ENCODE results near the gene SLC22A7. TPM values are rescaled to one million over a fixed set of nuclear protein-coding genes. Genes with fewer than 3 reads are reported as not detected.

The SLC22A7 gene
- polyA plus RNA-seq, 4 donors: 0.30 to 2.0 (median 0.99) TPM

DNA sequence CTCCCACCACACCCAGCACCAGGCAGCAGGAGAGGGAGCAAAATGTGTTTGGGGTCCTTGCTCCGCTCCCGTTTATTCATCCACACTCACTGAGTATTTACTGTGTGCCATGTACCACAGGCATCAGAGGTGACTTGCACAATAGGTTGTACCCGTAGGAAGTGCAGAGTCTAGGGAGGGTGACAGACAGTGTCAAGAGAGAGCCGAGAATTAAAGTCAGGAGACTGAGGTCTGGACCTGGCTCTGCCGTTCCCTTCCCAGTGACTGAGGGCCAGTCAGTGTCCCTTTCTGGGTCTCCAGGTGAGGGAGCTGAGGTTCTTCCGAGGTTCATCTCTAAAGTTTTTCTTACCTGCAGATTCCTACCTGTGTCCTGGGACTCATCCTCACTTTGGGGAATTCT lies 32.5 kb upstream of the SLC22A7 start:
- no peak for DNase-seq (ENCODE audit: low read depth in 4 of 4, low spot score in 2 of 4)

DNA sequence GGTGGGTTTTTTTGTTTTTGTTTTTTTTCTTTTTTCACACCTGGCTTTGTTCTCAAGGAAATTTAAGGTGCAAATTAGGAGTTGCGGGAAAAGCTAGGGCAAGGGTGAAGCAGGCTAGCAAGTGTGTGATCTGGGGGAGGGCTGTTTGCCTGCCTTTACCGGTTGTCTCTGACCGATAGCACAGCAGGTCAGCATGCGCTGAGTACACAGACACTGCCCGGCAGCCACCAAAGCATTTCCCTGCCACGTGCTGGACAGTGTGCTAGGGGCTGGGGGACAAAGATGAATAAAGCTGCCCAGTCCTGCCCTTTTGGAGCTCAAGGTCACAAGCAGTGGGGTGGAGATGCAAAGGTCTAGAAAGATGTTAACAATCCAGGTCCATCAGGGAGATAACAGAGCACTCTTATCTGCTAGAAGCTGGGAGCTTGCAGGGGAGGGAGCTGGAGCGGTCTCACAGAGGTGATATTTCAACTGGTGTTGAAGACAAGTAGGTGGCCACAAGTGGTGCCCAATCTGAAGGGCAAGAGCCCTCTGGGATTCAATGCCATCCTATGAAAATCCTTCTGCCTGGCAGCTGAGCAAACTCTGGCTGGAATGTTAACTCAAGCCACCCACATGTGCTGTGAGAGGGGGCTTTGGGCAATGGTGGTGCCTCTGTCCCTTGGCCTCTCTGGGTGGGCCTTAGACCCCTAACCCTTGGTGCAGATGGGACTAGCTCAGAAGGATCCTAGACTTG lies 30.3 kb upstream of the SLC22A7 start:
- DNase-seq (ENCODE audit: low read depth in 4 of 4, low spot score in 2 of 4): no peak

DNA sequence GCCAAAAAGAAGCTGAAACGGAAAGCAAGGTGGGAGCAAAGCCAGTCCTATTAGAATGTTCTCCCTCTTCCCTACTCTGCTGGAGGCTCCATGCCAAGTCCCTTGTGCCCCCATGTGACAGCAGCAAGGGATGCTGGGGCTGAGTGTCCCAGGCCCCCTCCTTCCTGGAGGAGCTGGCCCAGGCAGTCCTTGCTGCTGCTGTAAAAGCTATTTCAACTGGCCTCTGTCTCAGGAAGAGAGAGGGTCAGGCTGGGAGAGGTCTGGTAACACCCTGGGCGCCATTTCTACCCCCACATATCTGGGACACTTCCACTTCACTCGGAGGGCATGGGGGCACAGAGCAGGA lies 29.7 kb upstream of the SLC22A7 start:
- DNase-seq (ENCODE audit: low read depth in 4 of 4, low spot score in 2 of 4): no peak

DNA sequence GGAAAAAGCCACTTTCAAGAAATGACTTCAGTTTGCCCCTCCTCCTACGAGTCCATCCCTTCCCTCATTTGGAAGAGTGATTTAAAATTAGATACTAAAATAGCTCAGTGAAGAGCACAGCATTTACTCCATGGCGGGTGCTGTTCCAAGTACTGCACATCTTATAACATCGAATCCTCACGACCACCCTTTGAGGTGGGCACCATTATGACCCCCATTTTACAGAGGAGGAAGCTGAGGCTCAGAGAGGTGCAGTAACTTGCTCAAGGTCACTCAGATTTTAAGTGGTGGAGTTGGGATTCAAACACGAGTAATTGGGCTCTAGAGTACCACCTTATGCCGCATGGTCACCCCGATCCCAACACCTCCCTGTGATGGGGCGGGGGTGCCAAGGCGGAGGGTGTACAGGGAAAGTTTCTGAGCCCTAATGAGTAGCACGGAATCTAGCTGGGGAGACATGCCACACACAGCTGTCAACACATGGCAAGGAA lies 29.2 kb upstream of the SLC22A7 start:
- DNase-seq (ENCODE audit: low read depth in 4 of 4, low spot score in 2 of 4): no peak

DNA sequence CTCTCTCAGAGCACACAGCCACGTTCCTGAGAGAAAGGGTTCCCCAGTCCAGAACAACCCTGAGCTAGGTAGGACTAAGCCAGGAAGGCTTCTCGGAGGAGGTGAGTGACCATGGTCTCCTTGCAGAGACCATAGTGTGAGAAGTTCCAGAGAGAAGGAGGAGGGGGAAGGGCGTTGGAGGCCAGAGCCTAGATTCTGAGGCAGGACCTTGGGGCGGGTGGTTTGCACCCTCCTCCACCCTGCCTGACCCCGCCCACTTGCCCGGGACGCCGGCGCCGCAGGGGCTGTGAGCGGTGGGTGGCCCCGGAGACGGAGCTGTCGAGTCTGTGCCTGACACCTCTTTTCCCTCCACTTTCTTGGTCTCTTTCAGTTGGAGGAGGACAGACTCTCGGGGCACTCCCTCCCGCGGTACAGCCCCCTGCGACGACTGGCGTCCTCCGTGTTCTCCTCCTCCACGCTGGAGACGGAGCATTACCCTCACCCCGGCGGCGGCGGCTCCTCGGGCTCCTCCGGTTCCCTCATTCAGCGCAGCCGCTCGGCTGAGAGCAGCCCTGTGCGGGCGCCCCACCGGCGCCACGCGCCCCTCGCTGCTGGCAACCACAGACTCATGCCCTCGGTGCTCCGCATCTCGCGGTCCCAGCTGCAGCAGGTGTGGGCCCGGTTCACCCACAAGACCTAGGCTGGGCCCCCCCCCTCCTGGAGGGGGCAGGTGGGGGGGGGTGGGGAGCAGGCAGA lies 28.6 kb upstream of the SLC22A7 start:
- no peak for DNase-seq (ENCODE audit: low read depth in 4 of 4, low spot score in 2 of 4)

DNA sequence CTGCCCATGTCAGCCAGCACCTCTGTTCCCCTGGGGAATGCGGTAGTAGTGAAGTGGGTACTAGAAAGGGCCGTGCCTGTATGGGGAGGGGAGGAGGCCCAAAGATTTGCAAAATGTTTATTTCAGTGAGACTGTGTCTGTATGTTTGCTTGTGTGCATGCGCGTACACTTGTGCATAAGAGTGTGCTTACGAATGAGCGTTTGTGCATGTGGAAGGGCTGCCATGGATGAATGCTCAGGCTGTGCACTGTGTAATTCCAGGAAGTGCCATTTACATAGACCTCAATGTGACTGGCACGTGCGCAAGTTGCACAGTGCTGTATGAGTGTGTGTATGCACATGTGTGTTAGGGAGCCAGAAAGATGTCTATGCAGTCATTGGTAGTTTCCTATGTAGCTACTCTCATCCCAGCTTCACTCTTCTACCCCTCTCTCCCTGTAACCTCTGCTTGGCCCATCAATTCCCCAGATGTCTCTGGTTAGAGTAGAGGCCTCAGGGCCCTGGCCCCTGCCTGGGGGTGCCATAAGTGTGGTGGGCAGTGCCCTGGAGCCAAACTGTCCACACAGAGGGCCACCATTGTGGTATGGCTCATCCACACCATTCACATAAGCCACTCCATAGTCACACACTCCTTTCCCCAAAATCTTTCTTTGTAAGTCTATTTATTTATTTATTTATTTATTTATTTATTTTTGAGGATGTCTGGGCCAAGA lies 26.8 kb upstream of the SLC22A7 start:
- DNase-seq (ENCODE audit: low read depth in 4 of 4, low spot score in 2 of 4): no peak

DNA sequence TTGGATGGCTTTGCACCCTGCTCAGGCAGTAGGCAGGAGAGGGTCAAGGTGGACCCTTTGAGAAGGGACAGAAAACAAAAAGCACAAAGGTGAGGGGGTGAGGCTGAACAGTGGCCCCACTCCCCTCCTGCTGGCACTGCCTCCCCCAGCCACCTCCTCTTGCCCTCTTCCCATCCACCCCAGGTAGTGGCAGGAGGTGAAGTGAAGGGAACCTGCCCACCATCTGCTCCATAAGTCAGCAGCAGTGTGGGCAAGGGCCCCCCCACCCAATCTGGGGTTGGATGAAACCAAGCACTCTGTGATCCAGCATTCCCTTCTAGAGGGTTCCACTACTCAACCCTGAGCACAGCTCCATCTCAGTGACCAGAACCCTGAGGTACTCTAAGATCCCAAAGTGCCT lies 26.1 kb upstream of the SLC22A7 start:
- DNase-seq (ENCODE audit: low read depth in 4 of 4, low spot score in 2 of 4): no peak

DNA sequence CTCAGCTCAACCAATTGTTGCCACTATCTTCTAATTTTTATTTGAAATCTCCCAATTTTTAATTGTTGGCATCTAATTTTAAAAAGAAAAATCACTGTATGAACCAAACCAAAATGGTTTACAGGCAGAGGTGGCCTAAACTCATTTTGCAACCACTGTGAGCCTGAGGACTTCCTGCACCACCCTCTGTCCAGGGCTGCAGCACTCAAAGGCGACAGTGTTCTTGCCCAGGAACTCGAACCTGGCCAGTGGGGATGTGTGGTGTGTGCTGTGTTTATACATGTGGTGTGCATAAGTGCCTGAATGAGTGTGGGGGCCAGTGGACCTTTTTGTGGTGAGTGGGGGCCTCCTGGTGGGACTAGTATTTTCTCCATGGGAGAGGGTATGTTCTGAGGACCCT lies 24.4 kb upstream of the SLC22A7 start:
- DNase-seq (ENCODE audit: low read depth in 4 of 4, low spot score in 2 of 4): no peak

DNA sequence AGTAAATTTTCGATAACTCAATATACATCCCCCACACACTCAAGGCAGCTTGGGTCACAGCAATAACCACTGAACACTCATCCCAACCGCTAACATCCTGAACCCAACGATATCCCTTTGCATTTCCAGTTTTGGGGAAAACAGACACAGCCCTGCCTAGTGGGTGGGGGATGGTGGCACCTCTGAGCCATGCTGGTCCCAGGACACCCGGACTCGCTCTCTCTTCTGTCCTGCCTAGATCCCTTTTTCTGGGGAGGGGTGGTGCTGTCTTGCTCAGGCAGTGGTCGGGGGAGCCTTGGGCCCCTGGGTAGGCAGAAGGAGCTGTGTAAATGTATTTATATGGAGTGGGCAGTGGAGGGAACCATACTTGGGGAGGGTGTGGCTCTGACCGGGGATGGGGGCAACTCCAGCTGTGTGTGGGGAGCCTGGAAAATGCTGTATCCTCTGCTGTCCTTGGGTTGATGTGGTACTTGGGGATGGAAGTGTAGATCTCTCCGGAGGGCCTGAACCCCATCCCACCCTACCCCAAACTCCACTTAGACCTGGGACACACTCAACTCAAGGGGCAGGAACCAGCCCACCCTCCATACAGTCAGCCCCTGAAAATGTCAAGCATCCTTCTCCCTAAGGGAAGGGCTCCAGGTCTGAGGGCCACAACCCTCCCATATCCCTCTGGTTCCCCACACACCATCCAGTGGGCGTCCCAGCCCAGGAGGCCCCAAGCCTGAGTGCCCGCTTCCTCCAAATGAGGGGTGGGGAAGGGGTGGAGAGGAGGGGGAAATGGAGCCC lies 23.7 kb upstream of the SLC22A7 start:
- DNase-seq (ENCODE audit: low read depth in 4 of 4, low spot score in 2 of 4): no peak

DNA sequence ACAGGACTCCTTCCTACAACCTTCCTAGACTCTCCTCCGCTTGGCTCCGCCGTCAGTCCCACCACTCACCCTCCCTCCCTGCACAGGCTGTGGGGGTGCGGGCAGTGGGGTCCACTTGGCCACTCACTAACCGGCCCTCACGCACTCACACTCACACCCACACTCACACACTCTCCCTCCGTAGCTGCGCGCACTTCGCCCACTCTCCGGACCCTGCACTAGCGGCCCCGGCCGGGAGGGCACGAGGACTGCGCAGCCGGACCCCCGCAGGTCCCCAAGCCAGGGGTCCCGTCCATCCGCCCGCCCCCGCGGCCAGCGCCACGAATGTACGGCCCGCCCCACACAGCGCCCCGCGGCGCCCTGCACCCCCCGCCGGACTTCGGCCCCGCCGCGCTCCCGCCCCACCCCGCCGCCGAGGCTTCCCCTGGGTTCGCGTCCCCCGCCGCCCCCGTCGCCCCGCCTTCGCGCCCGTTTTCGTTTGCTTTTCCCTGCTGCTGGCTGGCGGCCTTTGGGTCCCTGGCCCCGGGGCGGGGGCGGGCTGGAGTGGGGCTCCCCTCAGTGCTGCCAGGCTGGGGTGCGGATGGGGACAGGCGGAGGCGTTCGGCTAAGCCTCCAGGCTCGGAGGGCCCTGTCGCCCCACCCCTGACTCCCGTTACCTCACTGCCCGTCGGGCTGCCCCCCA lies 23.0 kb upstream of the SLC22A7 start:
- no peak for DNase-seq (ENCODE audit: low read depth in 4 of 4, low spot score in 2 of 4)

DNA sequence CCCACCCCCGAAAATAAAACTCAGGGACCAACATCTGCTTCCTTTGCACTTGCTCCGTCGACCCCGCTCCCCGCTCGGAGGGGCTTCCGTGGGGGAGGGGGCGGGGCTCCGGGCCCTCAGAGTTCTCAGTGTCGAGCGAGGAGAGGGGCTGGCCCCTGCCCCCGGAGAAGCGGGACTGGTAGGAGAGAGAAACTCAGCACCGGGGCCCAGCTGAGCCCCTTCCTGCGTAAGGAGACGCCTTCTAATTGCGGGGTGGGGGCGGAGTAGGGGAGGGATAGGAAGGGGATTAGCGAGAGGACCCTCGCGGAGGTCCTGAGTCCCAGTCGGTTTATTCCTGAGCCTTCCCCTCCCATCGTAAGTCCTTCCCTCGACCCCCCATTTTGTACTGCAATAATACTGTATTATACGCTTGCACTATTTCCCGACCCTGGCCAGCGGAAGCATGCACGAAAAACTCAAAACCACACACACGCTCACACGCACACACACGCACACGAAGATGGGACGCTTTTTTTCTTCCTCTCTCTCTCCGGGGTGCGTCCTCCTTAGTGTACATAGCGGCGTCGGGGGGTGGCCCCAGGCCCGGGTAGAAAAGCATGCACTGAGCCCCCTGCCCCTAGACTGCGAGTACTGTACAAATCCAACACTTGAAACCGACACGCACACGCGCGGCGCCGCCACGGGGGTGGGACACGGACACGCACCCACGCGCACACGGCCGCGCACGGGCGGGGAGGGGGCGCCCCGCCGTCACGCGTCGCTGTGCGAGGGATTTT lies 22.1 kb upstream of the SLC22A7 start:
- DNase-seq (ENCODE audit: low read depth in 4 of 4, low spot score in 2 of 4): no peak

DNA sequence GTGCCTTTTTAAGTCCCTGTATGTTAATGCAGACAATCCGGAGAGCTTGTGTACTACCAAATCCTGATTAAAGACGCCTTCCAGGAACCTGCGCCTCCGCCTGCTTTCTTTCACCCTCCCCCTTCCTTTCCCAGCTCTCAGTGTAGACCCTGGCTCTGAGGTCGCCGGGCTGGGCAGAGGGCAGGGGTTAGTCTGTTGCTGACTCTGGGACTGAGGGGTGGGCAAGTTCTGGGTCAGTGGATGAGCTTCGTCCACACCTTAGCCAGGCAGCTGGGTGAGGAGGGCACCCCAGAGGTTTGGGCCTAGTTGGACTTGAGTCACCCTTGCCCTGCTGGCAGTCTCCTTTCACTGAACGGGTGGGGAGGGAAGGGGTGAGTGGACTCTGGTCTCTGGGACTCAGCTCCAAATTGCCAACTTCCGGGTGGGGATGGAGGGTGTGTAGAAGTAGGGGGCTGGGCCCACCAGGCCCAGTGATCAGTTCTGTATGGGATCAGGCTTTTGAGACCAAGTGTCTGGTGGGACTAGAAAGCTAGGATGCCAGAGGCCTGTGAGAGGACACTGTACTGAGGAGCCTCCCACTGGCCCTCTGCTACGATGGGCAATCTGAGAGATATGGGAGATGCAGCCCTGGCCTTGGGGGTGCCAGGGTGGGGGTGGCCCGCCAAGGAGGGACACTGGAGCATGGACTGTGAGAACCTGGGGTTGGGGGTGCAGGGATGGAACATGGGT lies 21.3 kb upstream of the SLC22A7 start:
- DNase-seq (ENCODE audit: low read depth in 4 of 4, low spot score in 2 of 4): no peak

DNA sequence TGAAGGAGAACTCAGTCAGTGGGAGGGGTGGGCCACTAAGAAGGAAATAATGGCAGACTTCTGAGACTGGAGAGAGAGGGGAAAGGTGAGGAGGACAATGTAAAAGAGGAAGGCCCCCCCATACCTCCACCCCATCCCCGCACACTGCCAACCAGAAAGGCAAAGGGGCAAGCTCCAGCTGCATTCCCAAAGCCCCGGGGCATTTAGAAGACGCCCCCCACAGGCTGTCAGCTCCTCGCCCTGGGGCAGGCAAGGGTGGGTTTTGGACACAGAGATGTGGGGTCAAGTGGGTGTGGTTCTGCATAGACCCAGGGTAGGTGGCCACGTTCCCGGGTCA lies 20.8 kb upstream of the SLC22A7 start:
- DNase-seq (ENCODE audit: low read depth in 4 of 4, low spot score in 2 of 4): no peak

DNA sequence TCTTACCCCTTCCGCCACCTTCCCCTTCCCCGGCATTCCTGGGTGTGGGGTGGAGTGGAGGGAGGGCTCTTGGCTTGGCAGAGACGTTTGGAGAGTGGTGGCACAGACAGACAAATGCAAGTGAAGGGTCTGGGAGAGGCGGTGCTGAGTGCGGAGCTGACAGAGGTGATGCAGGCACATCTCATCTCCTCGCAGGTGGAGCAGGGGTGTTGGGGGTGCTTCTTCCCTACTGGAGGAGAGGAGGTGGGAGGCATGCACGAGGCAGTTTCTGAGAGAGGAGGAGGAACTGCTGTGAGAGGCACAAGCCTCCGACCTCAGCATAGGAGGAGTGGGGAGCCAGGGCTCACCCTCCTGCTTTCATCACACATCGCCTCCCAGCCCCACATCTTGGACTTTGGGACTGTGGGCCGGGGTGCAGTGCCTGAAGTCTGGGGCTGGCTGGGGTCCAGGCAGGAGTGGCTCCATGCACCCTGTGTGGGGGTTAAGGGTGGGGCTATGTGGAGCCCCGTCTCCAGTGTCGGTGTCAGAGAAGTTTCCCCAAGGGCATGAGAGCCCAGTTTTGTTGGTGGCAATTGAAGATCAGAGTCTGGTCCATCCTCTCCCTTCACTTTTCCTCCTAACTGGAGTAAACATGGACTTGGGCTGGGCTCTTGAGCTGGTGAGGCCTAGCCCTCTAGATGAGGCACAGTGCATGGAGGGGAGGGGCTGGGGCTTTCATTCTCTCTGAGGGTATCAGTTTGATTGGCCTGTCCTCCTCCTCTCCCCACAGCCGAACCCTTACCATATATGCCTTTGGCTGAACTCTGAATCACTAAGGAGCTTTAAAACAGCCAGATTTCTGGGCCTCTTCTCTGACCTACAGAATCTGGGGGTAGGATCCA lies 20.2 kb upstream of the SLC22A7 start:
- DNase-seq (ENCODE audit: low read depth in 4 of 4, low spot score in 2 of 4): no peak

DNA sequence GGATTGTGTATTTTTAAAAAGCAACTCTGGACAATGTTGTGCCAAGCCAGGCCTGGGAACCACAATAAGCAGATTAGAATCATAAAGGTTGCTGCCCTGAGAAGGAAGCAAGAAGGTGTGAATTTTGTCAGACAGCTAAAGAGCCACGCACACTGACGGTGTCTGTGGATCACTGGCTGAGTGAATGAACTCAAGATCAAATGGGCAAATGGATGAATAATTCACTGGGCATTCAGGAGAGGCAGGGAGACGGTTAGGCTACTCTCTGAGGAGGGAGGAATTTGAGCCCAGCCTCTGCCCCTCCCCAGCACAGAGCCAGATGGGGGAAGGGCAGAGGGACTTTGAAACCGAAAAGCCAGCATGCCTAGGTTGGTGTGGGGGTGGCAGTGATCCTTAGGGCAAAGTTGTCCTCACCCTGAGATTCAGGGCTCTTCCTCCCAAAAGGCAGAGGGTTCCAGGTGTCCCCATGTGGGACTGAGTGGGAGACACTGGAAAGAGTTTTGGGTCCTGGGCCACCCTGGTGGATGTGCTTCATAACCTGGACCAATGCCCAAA lies 19.5 kb upstream of the SLC22A7 start:
- no peak for DNase-seq (ENCODE audit: low read depth in 4 of 4, low spot score in 2 of 4)

DNA sequence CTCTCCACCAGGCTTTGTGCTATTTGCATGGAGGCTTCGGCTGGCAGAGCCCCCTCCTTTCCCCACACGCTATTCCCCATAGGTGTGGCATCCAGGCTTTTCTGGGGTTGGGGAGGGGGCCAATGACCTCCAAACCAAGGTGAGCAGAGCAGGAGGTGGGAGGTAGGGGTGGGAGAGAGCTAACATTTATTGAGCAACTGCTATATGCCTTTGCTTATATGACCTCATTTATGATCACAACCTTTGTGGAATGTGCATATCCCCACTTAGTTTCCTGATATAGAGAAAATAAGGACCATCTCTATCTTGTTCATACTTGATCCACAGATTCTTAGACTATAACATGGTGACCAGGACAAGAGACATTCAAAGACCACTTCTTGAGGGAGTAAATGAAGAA lies 17.8 kb upstream of the SLC22A7 start:
- no peak for DNase-seq (ENCODE audit: low read depth in 4 of 4, low spot score in 2 of 4)

DNA sequence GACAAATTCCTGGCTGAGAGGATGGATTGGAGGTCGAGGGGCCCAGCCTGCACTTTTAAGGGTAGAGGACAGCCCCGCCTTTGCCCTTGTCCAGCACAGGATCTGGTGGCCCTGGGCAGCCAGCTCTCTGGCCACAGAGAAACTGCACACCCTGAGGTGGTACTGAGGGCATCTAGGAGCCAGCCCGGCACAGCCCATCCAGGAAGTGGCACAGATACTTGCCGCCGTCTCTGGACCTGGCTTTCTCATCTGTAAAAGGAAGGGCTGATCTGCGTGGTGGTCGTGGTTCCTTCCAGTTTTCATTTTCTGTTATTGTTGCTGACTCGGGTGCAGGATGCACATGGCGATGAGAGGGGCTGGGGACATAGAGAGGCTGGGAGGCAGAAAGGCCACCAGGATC lies 16.0 kb upstream of the SLC22A7 start:
- no peak for DNase-seq (ENCODE audit: low read depth in 4 of 4, low spot score in 2 of 4)
